OCI-LY7 (cell line): ENCODE measurements around the gene ZMYND15. TPM values are rescaled to one million over a fixed set of nuclear protein-coding genes. Genes with fewer than 3 reads are reported as not detected.

Source experiments
- BruUV-seq: library from RNA; stranded (reverse); fragments of 400-500 nt; replicated peaks from 2 replicates; lab custom pipeline; 2021; lab: Mats Ljungman, UMichigan
- CTCF ChIA-PET: fragments of 300-600 bp; sonication (Branson Sonifier 250); formaldehyde crosslinking; loops from one replicate; lab custom pipeline; 2022; ENCODE audit warnings: antibody characterized with exemption; ENCODE audit not compliant: unreplicated experiment; lab: Charles Lee
- POLR2A ChIA-PET: fragments of 300-600 bp; sonication (Branson Sonifier 250); formaldehyde crosslinking; loops from one replicate; lab custom pipeline; 2022; ENCODE audit warnings: antibody characterized with exemption; lab: Charles Lee
- DNase-seq: peaks from one replicate; pipeline ENCODE4 v3.0.0-alpha.2; 2015; ENCODE audit warnings: low spot score
- H2AFZ ChIP-seq: fragments of 200-600 bp; sonication (generic), shearing (Covaris generic); 2 replicates; pipeline ENCODE4 v1.6.1; 2014; ENCODE audit warnings: mild to moderate bottlenecking, antibody characterized with exemption, low read length, moderate library complexity
- H3K27ac ChIP-seq: fragments of 200-600 bp; sonication (generic); 2 replicates; pipeline ENCODE4 v1.5.1; 2014; ENCODE audit warnings: mixed run types, low read depth, mild to moderate bottlenecking, moderate library complexity, low read length, inconsistent platforms; ENCODE audit not compliant: poor library complexity, severe bottlenecking
- H3K36me3 ChIP-seq: fragments of 200-600 bp; sonication (generic); 2 replicates; pipeline ENCODE4 v1.6.1; 2014; ENCODE audit warnings: mild to moderate bottlenecking, antibody characterized with exemption, low read length, moderate library complexity, mixed read lengths; ENCODE audit not compliant: insufficient read depth
- H3K4me1 ChIP-seq: fragments of 200-600 bp; sonication (generic); 2 replicates; pipeline ENCODE4 v1.5.1; 2014; ENCODE audit warnings: mild to moderate bottlenecking, low read length; ENCODE audit not compliant: insufficient read depth, poor library complexity, severe bottlenecking
- H3K4me2 ChIP-seq: fragments of 200-600 bp; sonication (generic); 2 replicates; pipeline ENCODE4 v1.6.1; 2014; ENCODE audit warnings: mild to moderate bottlenecking, low read length
- H3K4me3 ChIP-seq: fragments of 200-600 bp; sonication (generic); 2 replicates; pipeline ENCODE4 v1.5.1; 2014; ENCODE audit warnings: mild to moderate bottlenecking, low read depth, low read length; ENCODE audit not compliant: poor library complexity, severe bottlenecking
- H3K79me2 ChIP-seq: fragments of 200-600 bp; sonication (generic); 2 replicates; pipeline ENCODE4 v1.6.1; 2016; ENCODE audit warnings: low read depth, mild to moderate bottlenecking, low read length, moderate library complexity, mixed read lengths; ENCODE audit not compliant: insufficient read depth
- H3K9me2 ChIP-seq: fragments of 200-600 bp; sonication (generic); 2 replicates; pipeline ENCODE4 v1.6.1; 2016; ENCODE audit warnings: mild to moderate bottlenecking, low read length, mixed read lengths; ENCODE audit not compliant: insufficient read depth
- H3K9me3 ChIP-seq: fragments of 200-600 bp; sonication (generic); 2 replicates; pipeline ENCODE4 v1.6.1; 2014; ENCODE audit warnings: mild to moderate bottlenecking, mixed run types, low read length, mixed read lengths
- H4K20me1 ChIP-seq: fragments of 200-600 bp; sonication (generic); 2 replicates; pipeline ENCODE4 v1.6.1; 2014; ENCODE audit warnings: mild to moderate bottlenecking, antibody characterized with exemption, low read length, moderate library complexity, mixed read lengths; ENCODE audit not compliant: insufficient read depth
- EZH2phosphoT487 ChIP-seq: fragments of 200-600 bp; sonication (generic); IDR thresholded peaks from 2 replicates; pipeline ENCODE4 v1.6.1; 2018; ENCODE audit warnings: low read depth, borderline replicate concordance, mild to moderate bottlenecking, mixed run types, antibody characterized with exemption, low read length, moderate library complexity, mixed read lengths
- intact Hi-C: fragments of 100-400 bp; cut with micrococcal nuclease; formaldehyde crosslinking; loops from one replicate; pipeline ENCODE4 v1.10.0; 2022; ENCODE audit not compliant: unreplicated experiment
- total RNA-seq, 2 experiments: library from RNA; depleted of rRNA in 1 of 2; stranded (reverse); fragments of >200 nt in 1 of 2; shearing (Covaris generic) in 1 of 2; gene quantifications; 2 replicates each; pipeline ENCODE4 v1.2.3, GENCODE V29; 2014 to 2022
- TF ChIP-seq, protein P1 (sequence below): fragments of 200-600 bp; sonication (generic); conservative IDR thresholded peaks from 2 replicates; pipeline ENCODE4 v1.5.1; 2014; ENCODE audit warnings: mild to moderate bottlenecking, antibody characterized with exemption, low read length, moderate library complexity, mixed read lengths

ZMYND15 gene
- total RNA-seq, 2 experiments from 2014 or later: not detected

DNA sequence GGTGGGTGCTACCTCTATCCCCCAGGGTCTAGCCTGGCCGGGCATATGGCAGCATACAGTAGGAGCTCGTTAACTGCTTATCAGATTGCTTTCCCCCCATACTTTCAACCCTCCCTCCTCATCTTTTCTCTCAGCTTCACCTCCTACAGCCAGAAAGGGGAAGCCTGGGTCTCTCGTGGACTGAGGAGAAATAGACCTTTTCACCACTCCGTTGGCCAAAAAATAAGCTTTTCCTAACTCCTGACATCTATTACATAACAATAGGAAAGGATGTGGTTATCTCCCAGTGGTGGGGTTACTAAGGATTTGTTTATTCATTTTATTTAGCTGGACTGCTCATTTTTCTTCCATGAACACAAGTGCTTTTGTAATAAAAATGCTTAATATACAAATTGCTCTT lies 9.1 kb downstream of the ZMYND15 start:
- no peaks in the 10 kb centered on the region for H4K20me1 ChIP-seq
- intact Hi-C loops: no loop called here
- H3K36me3 ChIP-seq: no peaks in the 10 kb centered on the region
- H2AFZ ChIP-seq: no peak overlapping the region
- H3K9me3 ChIP-seq: no peaks in the 10 kb centered on the region
- H3K27ac ChIP-seq: no peak overlapping the region
- no peaks in the 10 kb centered on the region for H3K79me2 ChIP-seq
- ChIA-PET CTCF (no interaction called here), POLR2A (no interaction called here)
- BruUV-seq: no TSS peak
- DNase-seq: no peak
- no peak overlapping the region for H3K4me3 ChIP-seq
- no peaks in the 10 kb centered on the region for H3K9me2 ChIP-seq
- no peak for TF ChIP-seq EZH2phosphoT487
- TF ChIP-seq, protein P1, sequence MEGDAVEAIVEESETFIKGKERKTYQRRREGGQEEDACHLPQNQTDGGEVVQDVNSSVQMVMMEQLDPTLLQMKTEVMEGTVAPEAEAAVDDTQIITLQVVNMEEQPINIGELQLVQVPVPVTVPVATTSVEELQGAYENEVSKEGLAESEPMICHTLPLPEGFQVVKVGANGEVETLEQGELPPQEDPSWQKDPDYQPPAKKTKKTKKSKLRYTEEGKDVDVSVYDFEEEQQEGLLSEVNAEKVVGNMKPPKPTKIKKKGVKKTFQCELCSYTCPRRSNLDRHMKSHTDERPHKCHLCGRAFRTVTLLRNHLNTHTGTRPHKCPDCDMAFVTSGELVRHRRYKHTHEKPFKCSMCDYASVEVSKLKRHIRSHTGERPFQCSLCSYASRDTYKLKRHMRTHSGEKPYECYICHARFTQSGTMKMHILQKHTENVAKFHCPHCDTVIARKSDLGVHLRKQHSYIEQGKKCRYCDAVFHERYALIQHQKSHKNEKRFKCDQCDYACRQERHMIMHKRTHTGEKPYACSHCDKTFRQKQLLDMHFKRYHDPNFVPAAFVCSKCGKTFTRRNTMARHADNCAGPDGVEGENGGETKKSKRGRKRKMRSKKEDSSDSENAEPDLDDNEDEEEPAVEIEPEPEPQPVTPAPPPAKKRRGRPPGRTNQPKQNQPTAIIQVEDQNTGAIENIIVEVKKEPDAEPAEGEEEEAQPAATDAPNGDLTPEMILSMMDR: no peak
- H3K4me2 ChIP-seq: no peak overlapping the region
- peaks cover 8% of the 10 kb centered on the region for H3K4me1 ChIP-seq

DNA sequence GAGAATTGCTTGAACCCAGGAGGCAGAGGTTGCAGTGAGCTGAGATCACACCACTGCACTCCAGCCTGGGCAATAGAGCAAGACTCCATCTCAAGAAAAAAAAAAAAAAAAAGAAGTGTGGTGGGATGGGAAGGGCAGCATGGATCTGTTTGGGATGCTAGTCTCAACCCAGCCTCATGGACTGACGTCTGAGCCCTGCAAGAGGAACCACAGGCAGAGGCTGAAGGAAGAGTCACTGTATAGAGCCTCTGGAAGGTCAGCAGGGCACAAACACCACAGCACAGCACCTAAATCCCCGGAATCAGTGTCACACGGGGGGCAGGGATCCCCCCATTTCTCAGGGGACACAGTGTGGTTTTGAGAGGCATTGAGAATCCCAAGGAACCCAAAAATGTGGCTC lies 11.0 kb downstream of the ZMYND15 start:
- H3K9me3 ChIP-seq: no peaks in the 10 kb centered on the region
- no peak for DNase-seq
- BruUV-seq: no TSS peak
- no peaks in the 10 kb centered on the region for H4K20me1 ChIP-seq
- no peak overlapping the region for H2AFZ ChIP-seq
- no peaks in the 10 kb centered on the region for H3K79me2 ChIP-seq
- ChIA-PET CTCF (no interaction called here), POLR2A (no interaction called here)
- H3K9me2 ChIP-seq: no peaks in the 10 kb centered on the region
- TF ChIP-seq, protein P1: no peak
- TF ChIP-seq EZH2phosphoT487: no peak
- H3K4me3 ChIP-seq: no peak overlapping the region
- H3K36me3 ChIP-seq: no peaks in the 10 kb centered on the region
- intact Hi-C loops: no loop called here
- H3K27ac ChIP-seq: no peak overlapping the region
- H3K4me2 ChIP-seq: no peak overlapping the region
- peaks cover 8% of the 10 kb centered on the region for H3K4me1 ChIP-seq

DNA sequence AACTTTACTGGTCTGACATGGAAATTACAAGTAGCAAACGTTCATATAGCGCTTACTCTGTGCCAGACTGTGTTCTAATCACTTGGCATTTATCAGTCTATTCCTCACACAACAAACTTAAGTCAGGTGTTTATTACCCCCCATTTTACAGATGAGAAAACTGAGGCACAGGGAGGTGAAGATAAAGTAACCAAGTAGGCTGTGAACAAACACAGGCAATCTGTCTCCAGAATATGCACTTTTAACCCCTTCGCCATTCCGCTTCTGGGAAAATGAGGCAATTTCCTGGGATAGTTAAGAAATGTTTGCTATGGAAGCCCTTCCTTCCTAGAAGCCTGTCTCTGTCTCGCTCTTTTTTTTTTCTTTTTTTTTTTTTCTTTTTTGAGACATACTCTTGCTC lies 12.3 kb downstream of the ZMYND15 start:
- no peaks in the 10 kb centered on the region for H3K9me2 ChIP-seq
- peaks cover 8% of the 10 kb centered on the region for H3K4me1 ChIP-seq
- H3K4me2 ChIP-seq: no peak overlapping the region
- no peaks in the 10 kb centered on the region for H3K9me3 ChIP-seq
- no peaks in the 10 kb centered on the region for H3K36me3 ChIP-seq
- no peaks in the 10 kb centered on the region for H4K20me1 ChIP-seq
- no peak overlapping the region for H2AFZ ChIP-seq
- intact Hi-C loops: no loop called here
- BruUV-seq: no TSS peak
- no peak overlapping the region for H3K4me3 ChIP-seq
- ChIA-PET POLR2A (no interaction called here), CTCF (no interaction called here)
- no peaks in the 10 kb centered on the region for H3K79me2 ChIP-seq
- DNase-seq: no peak
- H3K27ac ChIP-seq: no peak overlapping the region
- TF ChIP-seq EZH2phosphoT487: no peak
- TF ChIP-seq, protein P1: no peak
